K562 (cell line): ENCODE data around the gene IKBKE. TPM values are rescaled to one million over a fixed set of nuclear protein-coding genes. Genes with fewer than 3 reads are reported as not detected.

Source experiments
- ASH1L ChIP-seq: fragments of 450-650 bp; IDR thresholded peaks from 2 replicates; pipeline ENCODE4 v1.6.1; 2018; ENCODE audit warnings: borderline replicate concordance, mild to moderate bottlenecking, low read depth; ENCODE audit not compliant: partially characterized antibody
- CBFA2T2 ChIP-seq: fragments of 450-650 bp; conservative IDR thresholded peaks from 2 replicates; pipeline ENCODE4 v1.6.1; 2017; ENCODE audit warnings: mild to moderate bottlenecking
- CREB1 ChIP-seq, 2 experiments: sonication (generic) in 1 of 2; formaldehyde crosslinking in 1 of 2; IDR thresholded peaks; 2 replicates each; pipeline versions ENCODE4 v1.6.1 to v1.8.0; 2012 to 2022; ENCODE audit warnings: inconsistent platforms in 1 of 2, mild to moderate bottlenecking in 1 of 2, missing genetic modification reagents in 1 of 2, moderate library complexity in 1 of 2
- CTCFL ChIP-seq: IDR thresholded peaks from 2 replicates; pipeline ENCODE4 v1.6.1; 2011; ENCODE audit warnings: borderline replicate concordance, low read depth, mild to moderate bottlenecking, moderate library complexity, low read length; ENCODE audit not compliant: insufficient read depth, poor library complexity, severe bottlenecking
- GABPA ChIP-seq: fragments of 200-800 bp; sonication (Bioruptor generic); conservative IDR thresholded peaks from 2 replicates; pipeline ENCODE4 v1.6.1; 2016; ENCODE audit warnings: low read depth, missing genetic modification characterization, missing compliant biosample characterization
- HCFC1 ChIP-seq: IDR thresholded peaks from 2 replicates; pipeline ENCODE4 v1.6.1; 2012; ENCODE audit warnings: low read depth, low read length, improper control_type of control experiment
- KLF6 ChIP-seq: fragments of 250-450 bp; sonication (Bioruptor Pico); IDR thresholded peaks from 2 replicates; pipeline ENCODE4 v1.4.0; 2020; ENCODE audit warnings: mild to moderate bottlenecking, moderate library complexity, borderline replicate concordance
- MAFF ChIP-seq: IDR thresholded peaks from 2 replicates; pipeline ENCODE4 v1.6.1; 2012; ENCODE audit warnings: low read length, improper control_type of control experiment
- PHB ChIP-seq: fragments of 250-450 bp; sonication (Bioruptor Pico); IDR thresholded peaks from 2 replicates; pipeline ENCODE4 v1.5.0; 2021
- RBFOX2 ChIP-seq: fragments of 200-400 bp; formaldehyde crosslinking; IDR thresholded peaks from 2 replicates; pipeline ENCODE4 v1.6.1; 2017; ENCODE audit warnings: low read depth, mild to moderate bottlenecking, low read length, moderate library complexity
- THRA ChIP-seq: fragments of 450-650 bp; IDR thresholded peaks from 2 replicates; pipeline ENCODE4 v1.6.1; 2017; ENCODE audit warnings: mild to moderate bottlenecking, moderate library complexity
- U2AF2 ChIP-seq: fragments of 200-400 bp; formaldehyde crosslinking; optimal IDR thresholded peaks from 2 replicates; pipeline ENCODE3; 2017; ENCODE audit warnings: low read depth, mild to moderate bottlenecking, low read length
- ZKSCAN8 ChIP-seq: fragments of 200-800 bp; sonication (Bioruptor generic); IDR thresholded peaks from 2 replicates; pipeline ENCODE4 v1.6.1; 2016; ENCODE audit warnings: missing genetic modification characterization, missing compliant biosample characterization
- ZNF311 ChIP-seq: fragments of 250-450 bp; sonication (Bioruptor Pico); IDR thresholded peaks from 2 replicates; pipeline ENCODE4 v1.4.0; 2020; ENCODE audit warnings: mild to moderate bottlenecking, moderate library complexity
- ZNF444 ChIP-seq: fragments of 250-450 bp; sonication (Bioruptor Pico); IDR thresholded peaks from 2 replicates; pipeline ENCODE4 v1.4.0; 2020; ENCODE audit warnings: mild to moderate bottlenecking, moderate library complexity
- ZNF766 ChIP-seq: fragments of 200-800 bp; sonication (Bioruptor generic); conservative IDR thresholded peaks from 2 replicates; pipeline ENCODE4 v1.6.1; 2016; ENCODE audit warnings: missing genetic modification characterization, missing compliant biosample characterization
- polyA plus RNA-seq, 8 experiments: library from polyadenylated mRNA; depleted of rRNA in 4 of 8; stranded (reverse) in 5 of 8; unstranded in 3 of 8; fragments of >200 nt; fragmentation: Nextera tagmentation in 2 of 8; fragmentation: Illumina TruSeq in 1 of 8; extraction: Ambion mirVana in 2 of 8; extraction: Trizol in 1 of 8; gene quantifications; 2 replicates each; pipeline versions ENCODE4 v1.2.1 to v1.2.3, GENCODE V29; 2011 to 2014; ENCODE audit warnings: inconsistent platforms in 1 of 8, missing spikeins in 1 of 8
- total RNA-seq, 7 experiments: library from RNA; depleted of rRNA in 6 of 7; stranded (reverse); fragments of >200 nt in 6 of 7; fragmentation: Illumina TruSeq in 2 of 7; extraction: Trizol in 2 of 7; gene quantifications; 2 replicates each; pipeline versions ENCODE4 v1.2.1 to v1.2.3, GENCODE V29; 2011 to 2021; ENCODE audit warnings: low replicate concordance in 1 of 7
- TF ChIP-seq, protein P1 (sequence below): fragments of 450-650 bp; IDR thresholded peaks from 2 replicates; pipeline ENCODE4 v1.6.1; 2016; ENCODE audit warnings: borderline replicate concordance
- TF ChIP-seq, protein P2 (sequence below): fragments of 450-650 bp; formaldehyde crosslinking; IDR thresholded peaks from 2 replicates; pipeline ENCODE4 v1.4.0; 2022; ENCODE audit warnings: mild to moderate bottlenecking, moderate library complexity
- TF ChIP-seq, protein P3 (sequence below), 3 experiments: IDR thresholded peaks in 2 of 3; conservative IDR thresholded peaks in 1 of 3; 2 replicates each; pipeline ENCODE4 v1.5.1; 2011 to 2012; ENCODE audit warnings: low read length in 3 of 3, mild to moderate bottlenecking in 3 of 3, control low read depth in 2 of 3, improper control_type of control experiment in 1 of 3, inconsistent platforms in 1 of 3, low read depth in 1 of 3, mixed read lengths in 1 of 3, moderate library complexity in 1 of 3; ENCODE audit not compliant: insufficient read depth in 2 of 3

IKBKE gene
- total and polyA plus RNA-seq, 9 of the 15 experiments (the other 6 are each of a cell fraction or from before 2014, with no cell fraction given), result 2.3 to 9.0 (median 4.8) TPM

DNA sequence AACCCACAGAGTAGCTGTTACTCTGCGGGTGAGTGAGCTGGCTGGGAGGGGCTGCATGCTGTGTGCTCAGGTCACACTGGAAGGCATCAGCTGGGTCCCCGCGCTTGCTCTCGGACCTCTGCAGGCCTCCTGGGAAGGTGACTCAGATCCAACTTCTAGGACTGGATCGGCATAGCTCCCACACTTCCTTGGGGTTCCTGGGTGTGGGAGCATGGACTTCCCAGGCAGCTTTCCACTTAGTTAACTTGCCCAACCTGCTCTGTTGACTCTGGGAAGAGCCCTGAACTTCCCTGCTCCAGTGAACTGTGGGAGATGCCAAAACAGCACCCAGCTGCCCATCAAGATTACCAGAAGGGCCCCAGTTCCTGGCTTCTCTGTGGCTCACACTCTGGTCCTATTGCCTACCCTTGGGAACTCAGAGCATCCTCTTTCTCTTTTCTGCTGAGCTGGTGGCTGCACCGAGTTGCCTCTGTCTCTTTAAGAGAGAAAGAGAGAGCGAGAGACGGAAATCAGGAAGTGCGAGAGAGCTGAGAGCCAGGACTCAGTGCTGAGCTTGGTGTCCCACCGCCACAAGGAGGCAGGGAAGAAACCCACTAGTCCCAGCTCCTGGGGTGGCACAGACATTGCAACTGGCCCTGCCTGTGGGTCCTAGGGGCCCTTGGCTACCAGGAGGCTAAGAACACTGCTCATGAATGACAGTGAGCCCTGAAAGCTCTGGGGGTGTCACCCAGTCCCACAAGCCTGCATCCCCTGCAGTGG lies at the start of gene IKBKE (continued):
- TF ChIP-seq, protein P1, sequence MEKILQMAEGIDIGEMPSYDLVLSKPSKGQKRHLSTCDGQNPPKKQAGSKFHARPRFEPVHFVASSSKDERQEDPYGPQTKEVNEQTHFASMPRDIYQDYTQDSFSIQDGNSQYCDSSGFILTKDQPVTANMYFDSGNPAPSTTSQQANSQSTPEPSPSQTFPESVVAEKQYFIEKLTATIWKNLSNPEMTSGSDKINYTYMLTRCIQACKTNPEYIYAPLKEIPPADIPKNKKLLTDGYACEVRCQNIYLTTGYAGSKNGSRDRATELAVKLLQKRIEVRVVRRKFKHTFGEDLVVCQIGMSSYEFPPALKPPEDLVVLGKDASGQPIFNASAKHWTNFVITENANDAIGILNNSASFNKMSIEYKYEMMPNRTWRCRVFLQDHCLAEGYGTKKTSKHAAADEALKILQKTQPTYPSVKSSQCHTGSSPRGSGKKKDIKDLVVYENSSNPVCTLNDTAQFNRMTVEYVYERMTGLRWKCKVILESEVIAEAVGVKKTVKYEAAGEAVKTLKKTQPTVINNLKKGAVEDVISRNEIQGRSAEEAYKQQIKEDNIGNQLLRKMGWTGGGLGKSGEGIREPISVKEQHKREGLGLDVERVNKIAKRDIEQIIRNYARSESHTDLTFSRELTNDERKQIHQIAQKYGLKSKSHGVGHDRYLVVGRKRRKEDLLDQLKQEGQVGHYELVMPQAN, result no peak
- TF ChIP-seq ZNF311, result no peak
- TF ChIP-seq, protein P2, sequence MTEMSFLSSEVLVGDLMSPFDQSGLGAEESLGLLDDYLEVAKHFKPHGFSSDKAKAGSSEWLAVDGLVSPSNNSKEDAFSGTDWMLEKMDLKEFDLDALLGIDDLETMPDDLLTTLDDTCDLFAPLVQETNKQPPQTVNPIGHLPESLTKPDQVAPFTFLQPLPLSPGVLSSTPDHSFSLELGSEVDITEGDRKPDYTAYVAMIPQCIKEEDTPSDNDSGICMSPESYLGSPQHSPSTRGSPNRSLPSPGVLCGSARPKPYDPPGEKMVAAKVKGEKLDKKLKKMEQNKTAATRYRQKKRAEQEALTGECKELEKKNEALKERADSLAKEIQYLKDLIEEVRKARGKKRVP (CRISPR knock-in tag), result no peak
- TF ChIP-seq PHB (CRISPR knock-in tag), result no peak
- TF ChIP-seq, protein P3, sequence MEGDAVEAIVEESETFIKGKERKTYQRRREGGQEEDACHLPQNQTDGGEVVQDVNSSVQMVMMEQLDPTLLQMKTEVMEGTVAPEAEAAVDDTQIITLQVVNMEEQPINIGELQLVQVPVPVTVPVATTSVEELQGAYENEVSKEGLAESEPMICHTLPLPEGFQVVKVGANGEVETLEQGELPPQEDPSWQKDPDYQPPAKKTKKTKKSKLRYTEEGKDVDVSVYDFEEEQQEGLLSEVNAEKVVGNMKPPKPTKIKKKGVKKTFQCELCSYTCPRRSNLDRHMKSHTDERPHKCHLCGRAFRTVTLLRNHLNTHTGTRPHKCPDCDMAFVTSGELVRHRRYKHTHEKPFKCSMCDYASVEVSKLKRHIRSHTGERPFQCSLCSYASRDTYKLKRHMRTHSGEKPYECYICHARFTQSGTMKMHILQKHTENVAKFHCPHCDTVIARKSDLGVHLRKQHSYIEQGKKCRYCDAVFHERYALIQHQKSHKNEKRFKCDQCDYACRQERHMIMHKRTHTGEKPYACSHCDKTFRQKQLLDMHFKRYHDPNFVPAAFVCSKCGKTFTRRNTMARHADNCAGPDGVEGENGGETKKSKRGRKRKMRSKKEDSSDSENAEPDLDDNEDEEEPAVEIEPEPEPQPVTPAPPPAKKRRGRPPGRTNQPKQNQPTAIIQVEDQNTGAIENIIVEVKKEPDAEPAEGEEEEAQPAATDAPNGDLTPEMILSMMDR (IDR thresholded peaks at IDR 0.05 in 2 of 3, conservative IDR thresholded peaks at IDR 0.05 in 1 of 3; ENCODE audit: insufficient read depth in 2 of 3, low read depth in 1 of 3, low read length in 3 of 3), result peak; percentile 35 to 51 (median 42); a peak in 4 of 6 replicates
- TF ChIP-seq CBFA2T2, result no peak
- TF ChIP-seq CREB1 (IDR thresholded peaks at IDR 0.05), result no peak
- no peak; the same call in 1 of the 2 replicates for TF ChIP-seq CREB1 (CRISPR knock-in tag; IDR thresholded peaks at IDR 0.05)
- TF ChIP-seq THRA, result no peak
- no peak for TF ChIP-seq ASH1L
- TF ChIP-seq CTCFL, result peak; percentile 44
- TF ChIP-seq ZNF766 (CRISPR knock-in tag), result peak; percentile 29; the same call in 1 of the 2 replicates
- peak; percentile 36; the same call in 1 of the 2 replicates for TF ChIP-seq MAFF
- TF ChIP-seq KLF6, result no peak
- TF ChIP-seq HCFC1, result no peak
- TF ChIP-seq GABPA (tag), result no peak; the same call in 1 of the 2 replicates
- no peak for TF ChIP-seq ZNF444 (CRISPR knock-in tag)
- TF ChIP-seq RBFOX2, result peak; percentile 57
- no peak for TF ChIP-seq U2AF2
- no peak for TF ChIP-seq ZKSCAN8
